A549 (cell line): Measurements from ENCODE around the gene ADD1. TPM values are rescaled to one million over a fixed set of nuclear protein-coding genes. Genes with fewer than 3 reads are reported as not detected.

Source experiments
- ATAC-seq, 2 experiments: fragments of 200-7000 bp in 1 of 2; fragments of >200 bp in 1 of 2; cut with Nextera tagmentation in 1 of 2; cut with Tn5 transposase in 1 of 2; 3 replicates each; pipeline versions ENCODE4 v1.8.0 to v1.9.1; 2018 to 2020; ENCODE audit warnings: mild to moderate bottlenecking in 1 of 2, moderate library complexity in 1 of 2
- CTCF ChIA-PET: fragments of 300-600 bp; sonication (Branson Sonifier 250); formaldehyde crosslinking; extraction: SDS; loops from one replicate; lab custom pipeline; 2021; ENCODE audit warnings: antibody characterized with exemption, inconsistent platforms; lab: Yijun Ruan, JAX
- POLR2A ChIA-PET: fragments of 350-600 bp; formaldehyde crosslinking; extraction: SDS; loops from one replicate; lab custom pipeline; 2021; ENCODE audit warnings: antibody characterized with exemption, inconsistent platforms; lab: Yijun Ruan, JAX
- DNase-seq, 2 experiments: peaks; one replicate each; pipeline versions ENCODE4 v3.0.0 to v3.0.0-alpha.2; 2011 to 2016; ENCODE audit warnings: low read depth in 1 of 2, low spot score in 1 of 2
- FAIRE-seq: peaks from 2 replicates; lab custom pipeline; 2011; peaks lifted over from hg19 to GRCh38; lab: Jason Lieb, UNC
- H3K27ac ChIP-seq, 2 experiments: fragments of >200 bp; sonication (Bioruptor Twin); formaldehyde crosslinking; 3 replicates each; pipeline ENCODE4 v1.5.1; 2016 to 2017
- H3K4me1 ChIP-seq: fragments of >200 bp; sonication (Bioruptor Twin); formaldehyde crosslinking; 3 replicates; pipeline ENCODE4 v1.6.1; 2016
- H3K4me2 ChIP-seq: fragments of >200 bp; sonication (Bioruptor Twin); formaldehyde crosslinking; 3 replicates; pipeline ENCODE4 v1.6.1; 2016
- H3K4me3 ChIP-seq: fragments of >200 bp; sonication (Bioruptor Twin); formaldehyde crosslinking; 3 replicates; pipeline ENCODE4 v1.5.1; 2016
- H3K9me3 ChIP-seq: fragments of >200 bp; sonication (Bioruptor Twin); formaldehyde crosslinking; 3 replicates; pipeline ENCODE4 v1.6.1; 2016
- BCL3 ChIP-seq: fragments of >200 bp; sonication (Bioruptor Twin); formaldehyde crosslinking; IDR thresholded peaks from 3 replicates; pipeline ENCODE4 v1.6.1; 2016
- BHLHE40 ChIP-seq: IDR thresholded peaks from 2 replicates; pipeline ENCODE4 v1.6.1; 2012; ENCODE audit warnings: low read depth, low read length, inconsistent platforms
- CHD2 ChIP-seq: fragments of 150-350 bp; IDR thresholded peaks from 2 replicates; pipeline ENCODE4 v1.6.1; 2014; ENCODE audit warnings: low read length; ENCODE audit not compliant: partially characterized antibody
- E2F6 ChIP-seq: IDR thresholded peaks from 2 replicates; pipeline ENCODE4 v1.6.1; 2012; ENCODE audit warnings: low read depth, borderline replicate concordance
- FOSL2 ChIP-seq, 2 experiments: fragments of 450-650 bp in 1 of 2; fragments of >200 bp in 1 of 2; sonication (Bioruptor Twin) in 1 of 2; formaldehyde crosslinking; IDR thresholded peaks; 2 replicates each; pipeline versions ENCODE4 v1.5.0 to v1.6.1; 2016 to 2020; ENCODE audit warnings: mild to moderate bottlenecking in 1 of 2, moderate library complexity in 1 of 2
- FOXS1 ChIP-seq: fragments of 250-450 bp; sonication (Bioruptor Pico); IDR thresholded peaks from 2 replicates; pipeline ENCODE4 v1.5.0; 2020; ENCODE audit warnings: mild to moderate bottlenecking, moderate library complexity
- GATA3 ChIP-seq: IDR thresholded peaks from 2 replicates; pipeline ENCODE4 v1.6.1; 2012; ENCODE audit warnings: borderline replicate concordance
- HES2 ChIP-seq: fragments of >200 bp; sonication (Bioruptor Twin); formaldehyde crosslinking; IDR thresholded peaks from 2 replicates; pipeline ENCODE4 v1.6.1; 2016
- HEYL ChIP-seq: fragments of 250-450 bp; sonication (Bioruptor Pico); IDR thresholded peaks from 2 replicates; pipeline ENCODE4 v1.8.0; 2021; ENCODE audit warnings: mild to moderate bottlenecking, moderate library complexity
- HMGXB4 ChIP-seq: fragments of 250-450 bp; sonication (Bioruptor Pico); IDR thresholded peaks from 2 replicates; pipeline ENCODE4 v1.5.0; 2021; ENCODE audit warnings: mild to moderate bottlenecking, moderate library complexity, borderline replicate concordance
- MAX ChIP-seq: IDR thresholded peaks from 2 replicates; pipeline ENCODE4 v1.6.1; 2012
- NFE2L2 ChIP-seq: fragments of 150-350 bp; conservative IDR thresholded peaks from 2 replicates; pipeline ENCODE4 v1.6.1; 2014; ENCODE audit warnings: low read length
- PHF8 ChIP-seq: fragments of 200-600 bp; sonication (generic); IDR thresholded peaks from 2 replicates; pipeline ENCODE4 v1.6.1; 2016; ENCODE audit warnings: low read depth, mild to moderate bottlenecking, antibody characterized with exemption, moderate library complexity, borderline replicate concordance
- POLR2A ChIP-seq: IDR thresholded peaks from 2 replicates; pipeline ENCODE4 v1.6.1; 2012; ENCODE audit warnings: mild to moderate bottlenecking, low read length
- RCOR1 ChIP-seq: fragments of 150-350 bp; IDR thresholded peaks from 2 replicates; pipeline ENCODE4 v1.6.1; 2014; ENCODE audit warnings: antibody characterized with exemption, low read length, low read depth
- REST ChIP-seq: fragments of 200-600 bp; sonication (generic); IDR thresholded peaks from 2 replicates; pipeline ENCODE4 v1.6.1; 2016; ENCODE audit warnings: antibody characterized with exemption, mild to moderate bottlenecking, moderate library complexity
- RFX5 ChIP-seq: fragments of 450-650 bp; IDR thresholded peaks from 2 replicates; pipeline ENCODE4 v1.7.1; 2014; ENCODE audit warnings: antibody characterized with exemption, mild to moderate bottlenecking, moderate library complexity
- SMC3 ChIP-seq: fragments of >200 bp; sonication (Bioruptor Twin); formaldehyde crosslinking; IDR thresholded peaks from 3 replicates; pipeline ENCODE4 v1.6.1; 2018; ENCODE audit warnings: inconsistent platforms
- SREBF2 ChIP-seq: fragments of 450-650 bp; IDR thresholded peaks from 2 replicates; pipeline ENCODE4 v1.6.1; 2014; ENCODE audit warnings: mild to moderate bottlenecking, moderate library complexity
- TFCP2L1 ChIP-seq: fragments of 250-450 bp; sonication (Bioruptor Pico); IDR thresholded peaks from 2 replicates; pipeline ENCODE4 v1.5.0; 2021; ENCODE audit warnings: mild to moderate bottlenecking
- WGBS: methylation state at CpG from one replicate; pipeline ENCODE4 v1.1.6; 2017; ENCODE audit errors: missing lambda C conversion rate; 5-methylcytosine and 5-hydroxymethylcytosine counted together
- polyA plus RNA-seq, 4 experiments: library from polyadenylated mRNA; depleted of rRNA in 3 of 4; stranded (reverse); fragments of >200 nt; fragmentation: RNase III in 1 of 4; extraction: RNeasy Plus Mini Kit Qiagen cat#74134 plus additional on column Dnase treatment in 1 of 4; gene quantifications; 2 replicates in 3 of 4; 3 replicates in 1 of 4; pipeline ENCODE4 v1.2.3, GENCODE V29; 2011 to 2017

ADD1 gene
- polyA plus RNA-seq, 2 of the 4 experiments (the other 2 are of a cell fraction): 59.7 to 60.3 TPM

GRCh38 chr4:2806390-2807355, 37.0 kb upstream of the ADD1 start:
- DNase-seq (no peak), FAIRE-seq (no peak), ATAC-seq (no peak; a peak in 3 of 6 replicates)
- no peaks in the 10 kb centered on the region for H3K9me3 ChIP-seq
- TF ChIP-seq NFE2L2: no peak
- TF ChIP-seq PHF8: no peak
- TF ChIP-seq HES2: no peak
- CTCF ChIA-PET: interaction anchor here (1.1 kb wide), 1 partner anchor 199 kb away, joined by 3 read pairs; no protein-coding TSS in a partner anchor
- no peaks in the 10 kb centered on the region; the same call in 2 of the 3 replicates for H3K4me1 ChIP-seq
- POLR2A ChIA-PET: no interaction called here
- H3K4me3 ChIP-seq: no peak overlapping the region
- H3K27ac ChIP-seq: no peak overlapping the region
- whole genome bisulfite sequencing: 94% methylated on average over 19 of the region's 28 CpGs
- H3K4me2 ChIP-seq: no peak overlapping the region

GRCh38 chr4:2807571-2807970, 36.1 kb upstream of the ADD1 start:
- H3K4me3 ChIP-seq: no peak overlapping the region
- no peaks in the 10 kb centered on the region for H3K9me3 ChIP-seq
- no peak overlapping the region for H3K27ac ChIP-seq
- ChIA-PET POLR2A (no interaction called here), CTCF (interaction anchor here (1.1 kb wide), 1 partner anchor 200 kb away, joined by 3 read pairs; no protein-coding TSS in a partner anchor)
- H3K4me1 ChIP-seq: no peaks in the 10 kb centered on the region
- TF ChIP-seq POLR2A (no peak), CHD2 (no peak), SREBF2 (no peak), HEYL (CRISPR knock-in tag) (no peak), SMC3 (no peak), GATA3 (no peak), HMGXB4 (CRISPR knock-in tag) (no peak)
- H3K4me2 ChIP-seq: no peak overlapping the region
- no peak for ATAC-seq
- 95% methylated on average over 11 of the region's 13 CpGs for WGBS
- no peak for DNase-seq
- no peak for FAIRE-seq

GRCh38 chr4:2808001-2808400, 35.6 kb upstream of the ADD1 start:
- DNase-seq: no peak
- Histone ChIP-seq H3K4me1 (no peaks in the 10 kb centered on the region), H3K9me3 (no peaks in the 10 kb centered on the region), H3K27ac (no peak overlapping the region), H3K4me3 (no peak overlapping the region), H3K4me2 (no peak overlapping the region)
- FAIRE-seq: no peak
- TF ChIP-seq RCOR1 (no peak), BHLHE40 (no peak), RFX5 (no peak), E2F6 (no peak), TFCP2L1 (CRISPR knock-in tag) (no peak), BCL3 (no peak), SREBF2 (no peak), NFE2L2 (no peak), CHD2 (no peak), FOSL2 (IDR thresholded peaks at IDR 0.05) (no peak), FOSL2 (CRISPR knock-in tag; IDR thresholded peaks at IDR 0.05) (no peak), REST (no peak), MAX (no peak), FOXS1 (CRISPR knock-in tag) (no peak)
- ChIA-PET CTCF (interaction anchor here (1.1 kb wide), 1 partner anchor 201 kb away, joined by 3 read pairs; no protein-coding TSS in a partner anchor), POLR2A (no interaction called here)
- ATAC-seq: no peak
- 100% methylated on average over 3 of the region's 7 CpGs for WGBS
